PC-9 (cell line): Measurements from ENCODE around the gene CCNJ. TPM values are rescaled to one million over a fixed set of nuclear protein-coding genes. Genes with fewer than 3 reads are reported as not detected.

Source experiments
- BruUV-seq: library from RNA; stranded (reverse); fragments of 400-500 nt; replicated peaks from 2 replicates; lab custom pipeline; 2021; lab: Mats Ljungman, UMichigan
- CTCF ChIA-PET: fragments of 300-600 bp; sonication (Branson Sonifier 250); formaldehyde crosslinking; loops from one replicate; lab custom pipeline; 2022; ENCODE audit warnings: antibody characterized with exemption; lab: Charles Lee
- POLR2A ChIA-PET: fragments of 300-600 bp; sonication (Branson Sonifier 250); formaldehyde crosslinking; loops from one replicate; lab custom pipeline; 2022; ENCODE audit warnings: antibody characterized with exemption; ENCODE audit not compliant: unreplicated experiment; lab: Charles Lee
- DNase-seq, 2 experiments: peaks; one replicate each; pipeline versions ENCODE4 v3.0.0 to v3.0.0-alpha.2; 2015 to 2022; ENCODE audit warnings: mixed read lengths in 1 of 2
- H2AFZ ChIP-seq: fragments of 200-600 bp; sonication (generic); 2 replicates; pipeline ENCODE4 v1.8.1; 2017; ENCODE audit warnings: antibody characterized with exemption
- H3F3A ChIP-seq: fragments of 200-600 bp; sonication (generic); 2 replicates; pipeline ENCODE4 v1.8.1; 2017; ENCODE audit warnings: antibody characterized with exemption, mild to moderate bottlenecking, low read depth; ENCODE audit not compliant: insufficient read depth
- H3K27ac ChIP-seq: fragments of 200-600 bp; sonication (generic); 2 replicates; pipeline ENCODE4 v1.6.1; 2016; ENCODE audit warnings: mixed run types
- H3K27me3 ChIP-seq: fragments of 200-600 bp; sonication (generic); 2 replicates; pipeline ENCODE4 v1.6.1; 2016; ENCODE audit warnings: low read depth, mixed run types; ENCODE audit not compliant: insufficient read depth
- H3K36me3 ChIP-seq: fragments of 200-600 bp; sonication (generic); 2 replicates; pipeline ENCODE4 v1.6.1; 2016; ENCODE audit warnings: low read depth, mixed run types
- H3K4me1 ChIP-seq: fragments of 200-600 bp; sonication (generic); replicated peaks from 2 replicates; pipeline ENCODE4 v1.6.1; 2016; ENCODE audit warnings: mixed run types; ENCODE audit not compliant: insufficient read depth
- H3K4me2 ChIP-seq: fragments of 200-600 bp; sonication (generic); 2 replicates; pipeline ENCODE4 v1.6.1; 2017; ENCODE audit warnings: mixed run types
- H3K4me3 ChIP-seq: fragments of 200-600 bp; sonication (generic); 2 replicates; pipeline ENCODE4 v1.6.1; 2016; ENCODE audit warnings: mixed run types
- H3K79me2 ChIP-seq: fragments of 200-600 bp; sonication (generic); 2 replicates; pipeline ENCODE4 v1.6.1; 2017; ENCODE audit warnings: low read depth, mixed run types
- H3K9me2 ChIP-seq: fragments of 200-600 bp; sonication (generic); 2 replicates; pipeline ENCODE4 v1.8.1; 2017; ENCODE audit warnings: mild to moderate bottlenecking; ENCODE audit not compliant: insufficient read depth
- H3K9me3 ChIP-seq: fragments of 200-600 bp; sonication (generic); 2 replicates; pipeline ENCODE4 v1.8.1; 2016; ENCODE audit warnings: low read depth; ENCODE audit not compliant: insufficient read depth
- H4K20me1 ChIP-seq: fragments of 200-600 bp; sonication (generic); 2 replicates; pipeline ENCODE4 v1.8.1; 2017; ENCODE audit not compliant: insufficient read depth
- CTCF ChIP-seq: fragments of 200-600 bp; sonication (generic); conservative IDR thresholded peaks from 2 replicates; pipeline ENCODE4 v1.6.1; 2017; ENCODE audit warnings: mixed run types, antibody characterized with exemption, mild to moderate bottlenecking, moderate library complexity
- EZH2 ChIP-seq: fragments of 200-600 bp; sonication (generic); IDR thresholded peaks from 2 replicates; pipeline ENCODE4 v1.8.0; 2017; ENCODE audit warnings: antibody characterized with exemption, low read depth
- intact Hi-C: fragments of 100-400 bp; cut with micrococcal nuclease; formaldehyde crosslinking; loops from one replicate; pipeline ENCODE4 v1.10.0; 2022; ENCODE audit not compliant: unreplicated experiment
- total RNA-seq: library from RNA; stranded (reverse); gene quantifications from 2 replicates; pipeline ENCODE4 v1.2.3, GENCODE V29; 2021

CCNJ gene
- total RNA-seq, 1 experiment from 2014 or later = 2.5 TPM

- no peaks in the 10 kb centered on the region for H3F3A ChIP-seq
- no peak overlapping the region for H3K4me2 ChIP-seq
- no peaks in the 10 kb centered on the region for H3K27me3 ChIP-seq
- H2AFZ ChIP-seq = no peak overlapping the region
- H3K9me2 ChIP-seq = no peaks in the 10 kb centered on the region
- ChIA-PET CTCF (no interaction called here), POLR2A (no interaction called here)
- no peaks in the 10 kb centered on the region for H3K4me1 ChIP-seq
- no peak for TF ChIP-seq CTCF
- TF ChIP-seq EZH2 = no peak
- H3K4me3 ChIP-seq = no peak overlapping the region
- intact Hi-C loops = no loop called here
- no peaks in the 10 kb centered on the region for H3K9me3 ChIP-seq
- DNase-seq = no peak
- no peak overlapping the region for H3K27ac ChIP-seq
- H4K20me1 ChIP-seq = no peaks in the 10 kb centered on the region
- BruUV-seq = no TSS peak
- H3K36me3 ChIP-seq = no peaks in the 10 kb centered on the region
- H3K79me2 ChIP-seq = no peaks in the 10 kb centered on the region
These were observed 22.1 kb upstream of the CCNJ start for GRCh38 chr10:96021332-96021731.

- TF ChIP-seq CTCF (no peak), EZH2 (no peak)
- POLR2A ChIA-PET = no interaction called here
- no TSS peak for BruUV-seq
- H3K4me1 ChIP-seq = no peaks in the 10 kb centered on the region
- intact Hi-C loops = no loop called here
- no peaks in the 10 kb centered on the region for H3K79me2 ChIP-seq
- no peaks in the 10 kb centered on the region for H3K36me3 ChIP-seq
- H2AFZ ChIP-seq = no peak overlapping the region
- CTCF ChIA-PET = no interaction called here
- no peaks in the 10 kb centered on the region for H3K27me3 ChIP-seq
- no peaks in the 10 kb centered on the region for H3K9me3 ChIP-seq
- H3K27ac ChIP-seq = no peak overlapping the region
- no peak overlapping the region for H3K4me3 ChIP-seq
- no peaks in the 10 kb centered on the region for H3F3A ChIP-seq
- no peaks in the 10 kb centered on the region for H4K20me1 ChIP-seq
- no peaks in the 10 kb centered on the region for H3K9me2 ChIP-seq
- no peak for DNase-seq
- H3K4me2 ChIP-seq = no peak overlapping the region
These were observed 20.6 kb upstream of the CCNJ start for GRCh38 chr10:96022739-96023138.

- no peak for TF ChIP-seq CTCF
- no peak for TF ChIP-seq EZH2
- Histone ChIP-seq H3K9me3 (no peaks in the 10 kb centered on the region), H3F3A (no peaks in the 10 kb centered on the region), H3K4me2 (no peak overlapping the region), H3K27me3 (no peaks in the 10 kb centered on the region), H3K4me3 (no peak overlapping the region), H3K4me1 (no peaks in the 10 kb centered on the region), H3K36me3 (no peaks in the 10 kb centered on the region), H3K79me2 (no peaks in the 10 kb centered on the region), H2AFZ (no peak overlapping the region), H3K9me2 (no peaks in the 10 kb centered on the region), H4K20me1 (no peaks in the 10 kb centered on the region), H3K27ac (no peak overlapping the region)
- ChIA-PET POLR2A (no interaction called here), CTCF (no interaction called here)
- BruUV-seq = no TSS peak
- DNase-seq = no peak
- intact Hi-C loops = no loop called here
These were observed 20.2 kb upstream of the CCNJ start for GRCh38 chr10:96023168-96023567.
